Activated CD4-positive, alpha-beta T cell treated with anti-CD3 and anti-CD28 coated beads, Interleukin-2, amount 50 U/mL, for 1 hour (primary cell): Measurements from ENCODE around the gene ATP6V0B.

Source experiments
- DNase-seq: peaks from one replicate; pipeline ENCODE4 v3.0.0-alpha.2; 2020

ATP6V0B gene

GRCh38 chr1:43946236-43947060 is 28.3 kb upstream of the ATP6V0B start, which contains the start of gene IPO13:
IPO13 (plus strand) TSS chr1:43946950; CDS start chr1:43947601, 651 bp downstream.
- peak; percentile 94 for DNase-seq

GRCh38 chr1:43947061-43947873 is 27.5 kb upstream of the ATP6V0B start:
- DNase-seq, result no peak

GRCh38 chr1:43947874-43948437 is 26.8 kb upstream of the ATP6V0B start:
- DNase-seq, result no peak

- DNase-seq, result no peak
Measured at GRCh38 chr1:43949678-43950077, 25.1 kb upstream of the ATP6V0B start.

GRCh38 chr1:43951021-43951985 is 23.5 kb upstream of the ATP6V0B start:
- DNase-seq, result no peak

GRCh38 chr1:43952731-43953346 is 21.9 kb upstream of the ATP6V0B start:
- no peak for DNase-seq

GRCh38 chr1:43953361-43953760 is 21.4 kb upstream of the ATP6V0B start:
- no peak for DNase-seq

GRCh38 chr1:43954036-43954435 is 20.7 kb upstream of the ATP6V0B start:
- no peak for DNase-seq

- no peak for DNase-seq
Measured at GRCh38 chr1:43956234-43956633, 18.5 kb upstream of the ATP6V0B start.

GRCh38 chr1:43957407-43958040 is 17.2 kb upstream of the ATP6V0B start:
- no peak for DNase-seq

GRCh38 chr1:43958351-43959255 is 16.2 kb upstream of the ATP6V0B start:
- DNase-seq, result no peak

- no peak for DNase-seq
Measured at GRCh38 chr1:43960798-43961197, 14.0 kb upstream of the ATP6V0B start.

- no peak for DNase-seq
Measured at GRCh38 chr1:43961692-43962091, 13.1 kb upstream of the ATP6V0B start.

GRCh38 chr1:43962324-43962723 is 12.4 kb upstream of the ATP6V0B start:
- no peak for DNase-seq

GRCh38 chr1:43963006-43963405 is 11.8 kb upstream of the ATP6V0B start:
- no peak for DNase-seq

GRCh38 chr1:43963890-43964289 is 10.9 kb upstream of the ATP6V0B start:
- DNase-seq, result no peak

GRCh38 chr1:43965316-43965715 is 9.4 kb upstream of the ATP6V0B start:
- no peak for DNase-seq

GRCh38 chr1:43968348-43968948 is 6.3 kb upstream of the ATP6V0B start:
- no peak for DNase-seq

- DNase-seq, result no peak
Measured at GRCh38 chr1:43969416-43969745, 5.4 kb upstream of the ATP6V0B start.
